LNCaP clone FGC (cell line): Measurements from ENCODE around the gene BTLA.

Experiments
- DNase-seq: peaks from one replicate; pipeline ENCODE4 v3.0.0-alpha.2; 2011; ENCODE audit warnings: low read depth
- H3K4me3 ChIP-seq: 2 replicates; pipeline ENCODE4 v1.5.1; 2011; ENCODE audit warnings: mild to moderate bottlenecking, low read depth, low read length, control low read depth
- TF ChIP-seq, protein P1 (sequence below): IDR thresholded peaks from 2 replicates; pipeline ENCODE4 v1.5.1; 2012; ENCODE audit warnings: mild to moderate bottlenecking; ENCODE audit not compliant: control insufficient read depth, insufficient read depth; ENCODE audit errors: extremely low read depth

Gene BTLA

GRCh38 chr3:112445839-112446238, 53.4 kb downstream of the BTLA start:
- no peak for DNase-seq
- no peak overlapping the region for H3K4me3 ChIP-seq
- TF ChIP-seq, protein P1, sequence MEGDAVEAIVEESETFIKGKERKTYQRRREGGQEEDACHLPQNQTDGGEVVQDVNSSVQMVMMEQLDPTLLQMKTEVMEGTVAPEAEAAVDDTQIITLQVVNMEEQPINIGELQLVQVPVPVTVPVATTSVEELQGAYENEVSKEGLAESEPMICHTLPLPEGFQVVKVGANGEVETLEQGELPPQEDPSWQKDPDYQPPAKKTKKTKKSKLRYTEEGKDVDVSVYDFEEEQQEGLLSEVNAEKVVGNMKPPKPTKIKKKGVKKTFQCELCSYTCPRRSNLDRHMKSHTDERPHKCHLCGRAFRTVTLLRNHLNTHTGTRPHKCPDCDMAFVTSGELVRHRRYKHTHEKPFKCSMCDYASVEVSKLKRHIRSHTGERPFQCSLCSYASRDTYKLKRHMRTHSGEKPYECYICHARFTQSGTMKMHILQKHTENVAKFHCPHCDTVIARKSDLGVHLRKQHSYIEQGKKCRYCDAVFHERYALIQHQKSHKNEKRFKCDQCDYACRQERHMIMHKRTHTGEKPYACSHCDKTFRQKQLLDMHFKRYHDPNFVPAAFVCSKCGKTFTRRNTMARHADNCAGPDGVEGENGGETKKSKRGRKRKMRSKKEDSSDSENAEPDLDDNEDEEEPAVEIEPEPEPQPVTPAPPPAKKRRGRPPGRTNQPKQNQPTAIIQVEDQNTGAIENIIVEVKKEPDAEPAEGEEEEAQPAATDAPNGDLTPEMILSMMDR, result no peak

- TF ChIP-seq, protein P1, result peak; percentile 35
- H3K4me3 ChIP-seq, result no peak overlapping the region
- peak; percentile 7 for DNase-seq
Observed at GRCh38 chr3:112437146-112438022, 61.9 kb downstream of the BTLA start.

GRCh38 chr3:112429960-112430359, 69.3 kb downstream of the BTLA start:
- H3K4me3 ChIP-seq, result no peak overlapping the region
- TF ChIP-seq, protein P1, result no peak
- DNase-seq, result no peak

GRCh38 chr3:112427123-112427522, 72.1 kb downstream of the BTLA start:
- DNase-seq, result no peak
- TF ChIP-seq, protein P1, result no peak
- no peak overlapping the region for H3K4me3 ChIP-seq

DNA sequence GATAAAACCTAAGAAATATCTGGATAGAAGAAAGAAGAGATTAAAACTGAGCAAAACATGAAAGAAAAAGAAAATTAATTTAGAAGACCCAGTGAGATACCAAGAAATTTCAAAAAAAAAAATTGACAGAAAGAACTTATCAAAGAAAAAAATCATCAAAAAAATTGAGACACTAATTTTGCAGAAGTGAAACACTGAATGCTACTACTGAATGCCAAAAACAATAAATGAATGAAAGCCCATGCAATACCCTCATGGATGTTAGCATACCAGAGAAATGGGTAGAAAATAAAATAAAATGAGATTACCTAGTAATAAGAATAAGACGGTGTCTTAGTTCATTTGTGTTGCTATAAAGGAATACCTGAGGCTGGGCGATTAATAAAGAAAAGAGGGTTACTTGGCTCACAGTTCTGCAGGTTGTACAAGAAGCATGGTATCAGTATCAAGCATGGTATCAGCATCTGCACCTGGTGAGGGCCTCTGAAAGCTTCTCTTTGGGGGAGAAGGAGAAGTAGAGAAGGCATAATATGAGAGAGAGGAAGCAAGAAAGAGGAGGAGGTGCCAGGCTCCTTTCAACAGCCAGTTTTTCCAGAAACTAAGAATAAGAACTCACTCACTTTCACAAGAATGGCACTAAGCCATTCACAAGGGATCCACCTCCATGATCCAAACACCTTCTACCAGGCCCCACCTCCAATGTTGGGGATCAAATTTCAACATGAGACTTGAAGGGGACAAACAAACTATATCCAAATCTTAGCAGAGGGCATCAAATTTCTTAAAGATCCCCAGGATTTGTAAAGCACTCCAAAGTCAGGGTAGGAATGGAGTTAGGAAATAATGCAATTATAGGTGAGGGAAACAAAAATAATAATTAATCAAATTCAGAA, 73.2 kb downstream of the BTLA start:
- no peak for DNase-seq
- TF ChIP-seq, protein P1, result no peak
- H3K4me3 ChIP-seq, result no peak overlapping the region

DNA sequence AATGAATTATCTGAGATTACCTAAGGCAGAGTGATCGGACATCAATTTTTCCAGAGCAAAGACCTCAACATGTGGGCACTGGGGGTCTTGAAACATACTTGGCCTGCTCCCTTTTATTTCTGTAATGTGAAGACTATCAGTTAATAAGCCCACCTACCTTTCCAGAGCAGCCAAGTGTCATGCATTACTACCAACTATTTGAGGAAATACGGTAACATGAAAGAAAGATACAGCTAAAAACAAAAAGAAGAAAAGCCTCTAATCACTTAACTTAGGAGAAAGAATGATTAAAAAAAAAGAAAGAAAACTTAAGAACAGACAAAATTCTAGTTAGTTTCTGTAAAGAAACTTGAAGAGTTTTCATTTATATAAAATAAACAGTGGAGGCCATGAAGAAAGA, 73.9 kb downstream of the BTLA start:
- TF ChIP-seq, protein P1, result no peak
- no peak for DNase-seq
- H3K4me3 ChIP-seq, result no peak overlapping the region
